Sigmoid colon (tissue), 7 donors: Measurements from ENCODE around the gene TNFRSF1B. TPM values are rescaled to one million over a fixed set of nuclear protein-coding genes. Genes with fewer than 3 reads are reported as not detected.

Source experiments
- DNase-seq: peaks from one replicate; pipeline ENCODE4 v3.0.0-alpha.2; 2019
- H3K27ac ChIP-seq, 4 donors: fragments of 200-600 bp; sonication (generic); one replicate each; pipeline ENCODE4 v1.5.1; 2016 to 2019; ENCODE audit warnings: mild to moderate bottlenecking in 1 of 4
- H3K27me3 ChIP-seq, 3 donors: fragments of 200-600 bp; sonication (generic); one replicate each; pipeline ENCODE4 v1.5.1; 2019; ENCODE audit warnings: mild to moderate bottlenecking in 1 of 3
- H3K36me3 ChIP-seq, 4 donors: fragments of 200-600 bp; sonication (generic); one replicate each; pipeline ENCODE4 v1.5.1; 2016 to 2019
- H3K4me1 ChIP-seq, 4 donors: fragments of 200-600 bp; sonication (generic); one replicate each; pipeline ENCODE4 v1.5.1; 2017 to 2019
- H3K4me3 ChIP-seq, 4 donors: fragments of 200-600 bp; sonication (generic); one replicate each; pipeline ENCODE4 v1.5.1; 2017 to 2019; ENCODE audit warnings: mild to moderate bottlenecking in 2 of 4, moderate library complexity in 1 of 4
- H3K9me3 ChIP-seq, 4 donors: fragments of 200-600 bp in 3 of 4; sonication (generic) in 3 of 4; one replicate each; pipeline versions ENCODE4 v1.5.1 to v1.6.1; 2013 to 2019
- CTCF ChIP-seq, 4 experiments: fragments of 450-650 bp in 3 of 4; fragments of 200-600 bp in 1 of 4; IDR thresholded peaks; one replicate each; pipeline ENCODE4 v1.5.1; 2016 to 2019; ENCODE audit warnings: antibody characterized with exemption in 4 of 4, mild to moderate bottlenecking in 3 of 4, moderate library complexity in 2 of 4
- EP300 ChIP-seq, 4 donors: sonication (generic); formaldehyde crosslinking; IDR thresholded peaks; one replicate each; pipeline ENCODE4 v1.6.1; 2017; ENCODE audit warnings: antibody characterized with exemption in 4 of 4
- POLR2A ChIP-seq, 2 donors: fragments of 450-650 bp; IDR thresholded peaks; one replicate each; pipeline ENCODE4 v1.6.1; 2016; ENCODE audit warnings: antibody characterized with exemption in 2 of 2, mild to moderate bottlenecking in 2 of 2, moderate library complexity in 2 of 2
- POLR2AphosphoS5 ChIP-seq, 4 donors: sonication (generic); formaldehyde crosslinking; IDR thresholded peaks; one replicate each; pipeline ENCODE4 v1.6.1; 2017; ENCODE audit warnings: antibody characterized with exemption in 4 of 4
- WGBS, 2 donors: extraction: QIAGEN DNeasy Blood & Tissue Kit; methylation state at CpG; one replicate each; pipeline ENCODE4 v1.1.7; 2013; 5-methylcytosine and 5-hydroxymethylcytosine counted together
- intact Hi-C: fragments of 100-400 bp; cut with DNase I; formaldehyde crosslinking; loops from one replicate; pipeline ENCODE4 v1.15.1; 2023
- polyA plus RNA-seq, 3 donors: library from polyadenylated mRNA; stranded (reverse); fragments of 200-250 nt; gene quantifications; one replicate each; pipeline ENCODE4 v1.2.3, GENCODE V29; 2013
- total RNA-seq, 4 donors: library from RNA; depleted of rRNA; stranded (reverse); fragments of >200 nt; gene quantifications; one replicate each; pipeline ENCODE4 v1.1.0, GENCODE V29; 2016
- donor health status: healthy with polysubstance abuse.
- donor health status: Bipolar disorder and iron deficiency.
- donor health status: healthy.

TNFRSF1B gene
- total and polyA plus RNA-seq, 7 donors = 4.2 to 37.2 (median 18.6) TPM

GRCh38 chr1:12197483-12197880 is 30.7 kb downstream of the TNFRSF1B start:
- Histone ChIP-seq H3K4me3 (no peak overlapping the region), H3K36me3 (peaks cover 0 to 25% (median 3%) of the 10 kb centered on the region in 4 donors), H3K27ac (no peak overlapping the region), H3K4me1 (no peaks in the 10 kb centered on the region), H3K9me3 (no peaks in the 10 kb centered on the region), H3K27me3 (no peaks in the 10 kb centered on the region)
- 86 to 90% methylated on average over 7 of the region's 7 CpGs for WGBS, 2 donors
- no peak for TF ChIP-seq EP300 (IDR thresholded peaks at IDR 0.05)
- no peak for TF ChIP-seq CTCF (IDR thresholded peaks at IDR 0.05)
- no peak for TF ChIP-seq POLR2AphosphoS5 (IDR thresholded peaks at IDR 0.05)
- TF ChIP-seq POLR2A (IDR thresholded peaks at IDR 0.05) = no peak
- no peak for DNase-seq
- intact Hi-C loops = loop anchor here (5.0 kb wide), 1 partner anchor 35 kb away; no protein-coding TSS in a partner anchor

GRCh38 chr1:12200208-12200607 is 33.4 kb downstream of the TNFRSF1B start:
- WGBS, 2 donors = 93 to 95% methylated on average over 7 of the region's 7 CpGs
- peaks cover 0 to 16% (median 0%) of the 10 kb centered on the region in 4 donors for H3K36me3 ChIP-seq
- intact Hi-C loops = no loop called here

GRCh38 chr1:12201352-12202189 is 34.8 kb downstream of the TNFRSF1B start:
- DNase-seq = no peak
- WGBS, 2 donors = 89 to 92% methylated on average over 18 of the region's 18 CpGs
- peaks cover 0 to 16% (median 0%) of the 10 kb centered on the region in 4 donors for H3K36me3 ChIP-seq
- H3K4me1 ChIP-seq = no peaks in the 10 kb centered on the region
- H3K4me3 ChIP-seq = no peak overlapping the region
- no peaks in the 10 kb centered on the region for H3K9me3 ChIP-seq
- TF ChIP-seq CTCF (IDR thresholded peaks at IDR 0.05) = no peak
- TF ChIP-seq POLR2A (IDR thresholded peaks at IDR 0.05) = no peak
- no peak for TF ChIP-seq EP300 (IDR thresholded peaks at IDR 0.05)
- no peak for TF ChIP-seq POLR2AphosphoS5 (IDR thresholded peaks at IDR 0.05)
- no peak overlapping the region for H3K27ac ChIP-seq
- intact Hi-C loops = no loop called here
- H3K27me3 ChIP-seq = no peaks in the 10 kb centered on the region

More at GRCh38 chr1:12200208-12200607, 33.4 kb downstream of the TNFRSF1B start:
- Histone ChIP-seq H3K27ac (no peak overlapping the region), H3K4me3 (no peak overlapping the region), H3K4me1 (no peaks in the 10 kb centered on the region), H3K27me3 (no peaks in the 10 kb centered on the region), H3K9me3 (no peaks in the 10 kb centered on the region)
- no peak for TF ChIP-seq POLR2AphosphoS5 (IDR thresholded peaks at IDR 0.05)
- no peak for TF ChIP-seq EP300 (IDR thresholded peaks at IDR 0.05)
- TF ChIP-seq CTCF (IDR thresholded peaks at IDR 0.05) = no peak
- no peak for TF ChIP-seq POLR2A (IDR thresholded peaks at IDR 0.05)
- no peak for DNase-seq

- Histone ChIP-seq H3K9me3 (no peaks in the 10 kb centered on the region), H3K4me3 (no peak overlapping the region), H3K4me1 (no peaks in the 10 kb centered on the region), H3K27ac (no peak overlapping the region), H3K36me3 (peaks cover 0 to 16% (median 0%) of the 10 kb centered on the region in 4 donors), H3K27me3 (no peaks in the 10 kb centered on the region)
- no peak for DNase-seq
- TF ChIP-seq EP300 (IDR thresholded peaks at IDR 0.05) = no peak
- TF ChIP-seq POLR2A (IDR thresholded peaks at IDR 0.05) = no peak
- no peak for TF ChIP-seq CTCF (IDR thresholded peaks at IDR 0.05)
- no peak for TF ChIP-seq POLR2AphosphoS5 (IDR thresholded peaks at IDR 0.05)
- WGBS, 2 donors = 92 to 94% methylated on average over 6 of the region's 6 CpGs
- intact Hi-C loops = no loop called here
These were observed 35.4 kb downstream of the TNFRSF1B start for GRCh38 chr1:12202190-12202497.
